ENCODE results near the gene CADM1.

CADM1 gene

DNA sequence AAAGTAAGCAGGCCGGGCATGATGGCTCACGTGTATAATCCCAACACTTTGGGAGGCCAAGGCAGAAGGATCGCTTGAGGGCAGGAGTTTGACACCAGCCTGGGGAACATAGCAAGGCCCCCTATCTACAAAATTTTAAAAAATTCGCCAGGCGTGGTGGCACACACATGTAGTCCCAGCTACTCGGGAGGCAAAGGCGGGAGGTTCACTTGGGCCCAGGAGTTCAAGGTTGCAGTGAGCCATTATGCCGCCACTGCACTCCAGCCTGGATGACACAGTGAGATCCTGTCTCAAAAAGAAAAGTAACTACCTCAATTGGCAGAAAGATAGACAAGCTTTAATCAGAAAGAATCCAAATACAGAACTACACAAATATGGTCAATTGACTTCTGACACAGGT, 31.0 kb downstream of the CADM1 start:
- TF ChIP-seq, protein P1, sequence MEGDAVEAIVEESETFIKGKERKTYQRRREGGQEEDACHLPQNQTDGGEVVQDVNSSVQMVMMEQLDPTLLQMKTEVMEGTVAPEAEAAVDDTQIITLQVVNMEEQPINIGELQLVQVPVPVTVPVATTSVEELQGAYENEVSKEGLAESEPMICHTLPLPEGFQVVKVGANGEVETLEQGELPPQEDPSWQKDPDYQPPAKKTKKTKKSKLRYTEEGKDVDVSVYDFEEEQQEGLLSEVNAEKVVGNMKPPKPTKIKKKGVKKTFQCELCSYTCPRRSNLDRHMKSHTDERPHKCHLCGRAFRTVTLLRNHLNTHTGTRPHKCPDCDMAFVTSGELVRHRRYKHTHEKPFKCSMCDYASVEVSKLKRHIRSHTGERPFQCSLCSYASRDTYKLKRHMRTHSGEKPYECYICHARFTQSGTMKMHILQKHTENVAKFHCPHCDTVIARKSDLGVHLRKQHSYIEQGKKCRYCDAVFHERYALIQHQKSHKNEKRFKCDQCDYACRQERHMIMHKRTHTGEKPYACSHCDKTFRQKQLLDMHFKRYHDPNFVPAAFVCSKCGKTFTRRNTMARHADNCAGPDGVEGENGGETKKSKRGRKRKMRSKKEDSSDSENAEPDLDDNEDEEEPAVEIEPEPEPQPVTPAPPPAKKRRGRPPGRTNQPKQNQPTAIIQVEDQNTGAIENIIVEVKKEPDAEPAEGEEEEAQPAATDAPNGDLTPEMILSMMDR (IDR thresholded peaks at IDR 0.05; ENCODE audit: low read depth, low read length), result no peak
- no peak for DNase-seq (ENCODE audit: low read depth in 2 of 2)
- H3K4me3 ChIP-seq (replicated peaks in 1 of 2; ENCODE audit: low read depth in 2 of 2, low read length in 2 of 2), result no peak overlapping the region

- H3K4me3 ChIP-seq (replicated peaks in 1 of 2; ENCODE audit: low read depth in 2 of 2, low read length in 2 of 2), result no peak overlapping the region
- no peak for DNase-seq (ENCODE audit: low read depth in 2 of 2)
- TF ChIP-seq, protein P1 (IDR thresholded peaks at IDR 0.05; ENCODE audit: low read depth, low read length), result no peak
Observed at GRCh38 chr11:115471367-115471766, 32.8 kb downstream of the CADM1 start.

DNA sequence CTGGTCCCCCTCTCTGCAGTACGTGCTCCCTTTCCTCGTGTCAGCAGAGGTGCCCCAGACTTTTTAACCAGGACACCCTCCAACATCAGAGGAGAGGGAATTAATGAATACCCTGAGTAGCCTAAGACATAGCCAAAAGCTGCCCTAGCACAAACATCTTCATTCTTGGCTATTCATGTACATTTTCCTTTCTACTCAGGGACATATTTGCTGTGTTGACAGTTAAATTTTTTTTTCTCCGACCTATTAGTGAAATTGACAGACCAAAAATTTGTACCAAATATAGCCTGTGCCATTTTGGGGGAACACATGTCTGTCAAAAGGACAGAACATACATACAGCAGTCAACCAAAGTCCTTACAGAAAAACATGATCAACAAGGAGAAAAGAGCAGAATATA, 33.3 kb downstream of the CADM1 start:
- H3K4me3 ChIP-seq (replicated peaks in 1 of 2; ENCODE audit: low read depth in 2 of 2, low read length in 2 of 2), result no peak overlapping the region
- no peak for DNase-seq (ENCODE audit: low read depth in 2 of 2)
- TF ChIP-seq, protein P1 (IDR thresholded peaks at IDR 0.05; ENCODE audit: low read depth, low read length), result no peak

- H3K4me3 ChIP-seq (replicated peaks in 1 of 2; ENCODE audit: low read depth in 2 of 2, low read length in 2 of 2), result no peak overlapping the region
- no peak for DNase-seq (ENCODE audit: low read depth in 2 of 2)
- TF ChIP-seq, protein P1 (IDR thresholded peaks at IDR 0.05; ENCODE audit: low read depth, low read length), result no peak
Observed at GRCh38 chr11:115469361-115469760, 34.9 kb downstream of the CADM1 start.

- TF ChIP-seq, protein P1 (IDR thresholded peaks at IDR 0.05; ENCODE audit: low read depth, low read length), result no peak
Observed at GRCh38 chr11:115466122-115466521, 38.1 kb downstream of the CADM1 start.

GRCh38 chr11:115464269-115464668, 39.9 kb downstream of the CADM1 start:
- no peak for DNase-seq (ENCODE audit: low read depth in 2 of 2)
- H3K4me3 ChIP-seq (replicated peaks in 1 of 2; ENCODE audit: low read depth in 2 of 2, low read length in 2 of 2), result no peak overlapping the region
- TF ChIP-seq, protein P1 (IDR thresholded peaks at IDR 0.05; ENCODE audit: low read depth, low read length), result no peak

More at GRCh38 chr11:115466122-115466521, 38.1 kb downstream of the CADM1 start:
- DNase-seq (ENCODE audit: low read depth in 2 of 2), result no peak
- no peak overlapping the region for H3K4me3 ChIP-seq (replicated peaks in 1 of 2; ENCODE audit: low read depth in 2 of 2, low read length in 2 of 2)

GRCh38 chr11:115463606-115464005, 40.6 kb downstream of the CADM1 start:
- no peak overlapping the region for H3K4me3 ChIP-seq (replicated peaks in 1 of 2; ENCODE audit: low read depth in 2 of 2, low read length in 2 of 2)
- TF ChIP-seq, protein P1 (IDR thresholded peaks at IDR 0.05; ENCODE audit: low read depth, low read length), result no peak
- DNase-seq (ENCODE audit: low read depth in 2 of 2), result no peak

Measured in cardiac fibroblast (primary cell).